Suprapubic skin (tissue), 4 donors: ENCODE data around the gene GUCY1B1. TPM values are rescaled to one million over a fixed set of nuclear protein-coding genes. Genes with fewer than 3 reads are reported as not detected.

ENCODE experiments used
- DNase-seq, 2 donors: peaks; one replicate each; pipeline ENCODE4 v3.0.0-alpha.2; 2019; ENCODE audit warnings: low spot score in 2 of 2
- H3K27ac ChIP-seq: fragments of 200-600 bp; sonication (generic); one replicate; pipeline ENCODE4 v1.5.1; 2019
- H3K27me3 ChIP-seq: fragments of 200-600 bp; sonication (generic); one replicate; pipeline ENCODE4 v1.5.1; 2019
- H3K36me3 ChIP-seq: fragments of 200-600 bp; sonication (generic); one replicate; pipeline ENCODE4 v1.5.1; 2019
- H3K4me1 ChIP-seq: fragments of 200-600 bp; sonication (generic); one replicate; pipeline ENCODE4 v1.5.1; 2019
- H3K4me3 ChIP-seq: fragments of 200-600 bp; sonication (generic); one replicate; pipeline ENCODE4 v1.5.1; 2019; ENCODE audit warnings: mild to moderate bottlenecking
- H3K9me3 ChIP-seq: fragments of 200-600 bp; sonication (generic); one replicate; pipeline ENCODE4 v1.5.1; 2019
- CTCF ChIP-seq, 2 donors: fragments of 200-600 bp in 1 of 2; fragments of 450-650 bp in 1 of 2; sonication (generic) in 1 of 2; IDR thresholded peaks; one replicate each; pipeline ENCODE4 v1.5.1; 2016 to 2019; ENCODE audit warnings: antibody characterized with exemption in 2 of 2, mild to moderate bottlenecking in 1 of 2, moderate library complexity in 1 of 2
- EP300 ChIP-seq: sonication (generic); formaldehyde crosslinking; IDR thresholded peaks from one replicate; pipeline ENCODE4 v1.6.1; 2017; ENCODE audit warnings: antibody characterized with exemption
- POLR2A ChIP-seq, 2 donors: fragments of 450-650 bp; IDR thresholded peaks; one replicate each; pipeline ENCODE4 v1.6.1; 2017; ENCODE audit warnings: antibody characterized with exemption in 2 of 2, mild to moderate bottlenecking in 2 of 2, moderate library complexity in 2 of 2
- POLR2AphosphoS5 ChIP-seq, 3 donors: sonication (generic); formaldehyde crosslinking; IDR thresholded peaks; one replicate each; pipeline ENCODE4 v1.6.1; 2017; ENCODE audit warnings: antibody characterized with exemption in 3 of 3
- WGBS: methylation state at CpG from one replicate; pipeline ENCODE4 v1.1.5; 2018; 5-methylcytosine and 5-hydroxymethylcytosine counted together
- total RNA-seq, 4 donors: library from RNA; depleted of rRNA; stranded (reverse); fragments of >200 nt; gene quantifications; one replicate each; pipeline ENCODE4 v1.1.0, GENCODE V29; 2016

GUCY1B1 gene
- total RNA-seq, 4 donors from 2014 or later = 2.0 to 8.1 (median 4.3) TPM

- H3K36me3 ChIP-seq = no peaks in the 10 kb centered on the region
- no peak overlapping the region for H3K4me3 ChIP-seq
- H3K27me3 ChIP-seq = no peaks in the 10 kb centered on the region
- DNase-seq = no peak
- H3K4me1 ChIP-seq = no peaks in the 10 kb centered on the region
- H3K9me3 ChIP-seq = no peaks in the 10 kb centered on the region
- H3K27ac ChIP-seq = no peak overlapping the region
- TF ChIP-seq EP300 (no peak), POLR2AphosphoS5 (IDR thresholded peaks at IDR 0.05) (no peak), CTCF (IDR thresholded peaks at IDR 0.05) (no peak), POLR2A (IDR thresholded peaks at IDR 0.05) (no peak)
Observed at GRCh38 chr4:155768370-155768769, 9.5 kb downstream of the GUCY1B1 start.

- Histone ChIP-seq H3K9me3 (no peaks in the 10 kb centered on the region), H3K36me3 (no peaks in the 10 kb centered on the region), H3K27ac (no peak overlapping the region), H3K27me3 (no peaks in the 10 kb centered on the region), H3K4me3 (no peak overlapping the region), H3K4me1 (no peaks in the 10 kb centered on the region)
- 93% methylated on average over 2 of the region's 2 CpGs for WGBS
- no peak for TF ChIP-seq CTCF (IDR thresholded peaks at IDR 0.05)
- no peak for TF ChIP-seq POLR2A (IDR thresholded peaks at IDR 0.05)
- TF ChIP-seq EP300 = no peak
- TF ChIP-seq POLR2AphosphoS5 (IDR thresholded peaks at IDR 0.05) = no peak
- DNase-seq = no peak
Observed at GRCh38 chr4:155769090-155769489, 10.3 kb downstream of the GUCY1B1 start.

GRCh38 chr4:155772459-155773195, 13.8 kb downstream of the GUCY1B1 start:
- no peak for DNase-seq
- no peak for TF ChIP-seq POLR2A (IDR thresholded peaks at IDR 0.05)
- no peak for TF ChIP-seq EP300
- no peak for TF ChIP-seq CTCF (IDR thresholded peaks at IDR 0.05)
- TF ChIP-seq POLR2AphosphoS5 (IDR thresholded peaks at IDR 0.05) = no peak

GRCh38 chr4:155773196-155773800, 14.5 kb downstream of the GUCY1B1 start:
- DNase-seq = no peak
- Histone ChIP-seq H3K36me3 (no peaks in the 10 kb centered on the region), H3K4me1 (no peaks in the 10 kb centered on the region), H3K27me3 (no peaks in the 10 kb centered on the region), H3K4me3 (no peak overlapping the region), H3K9me3 (no peaks in the 10 kb centered on the region), H3K27ac (no peak overlapping the region)
- TF ChIP-seq EP300 (no peak), CTCF (IDR thresholded peaks at IDR 0.05) (no peak), POLR2AphosphoS5 (IDR thresholded peaks at IDR 0.05) (no peak), POLR2A (IDR thresholded peaks at IDR 0.05) (no peak)
- 87% methylated on average over 4 of the region's 4 CpGs for WGBS

More at GRCh38 chr4:155772459-155773195, 13.8 kb downstream of the GUCY1B1 start:
- H3K27me3 ChIP-seq = no peaks in the 10 kb centered on the region
- H3K27ac ChIP-seq = no peak overlapping the region
- no peaks in the 10 kb centered on the region for H3K9me3 ChIP-seq
- WGBS = 70% methylated on average over 8 of the region's 8 CpGs
- no peak overlapping the region for H3K4me3 ChIP-seq
- H3K4me1 ChIP-seq = no peaks in the 10 kb centered on the region
- no peaks in the 10 kb centered on the region for H3K36me3 ChIP-seq

- peaks cover 5% of the 10 kb centered on the region for H3K4me1 ChIP-seq
- no peaks in the 10 kb centered on the region for H3K36me3 ChIP-seq
- WGBS = 81% methylated on average over 4 of the region's 4 CpGs
- no peak overlapping the region for H3K27ac ChIP-seq
- H3K27me3 ChIP-seq = no peaks in the 10 kb centered on the region
- TF ChIP-seq POLR2A (IDR thresholded peaks at IDR 0.05) (no peak), CTCF (IDR thresholded peaks at IDR 0.05) (no peak), EP300 (no peak), POLR2AphosphoS5 (IDR thresholded peaks at IDR 0.05) (no peak)
- H3K4me3 ChIP-seq = no peak overlapping the region
- no peaks in the 10 kb centered on the region for H3K9me3 ChIP-seq
- no peak for DNase-seq
Observed at GRCh38 chr4:155774033-155774432, 15.2 kb downstream of the GUCY1B1 start.
